Omental fat pad (tissue), 4 donors: ENCODE measurements around the gene ANKH. TPM values are rescaled to one million over a fixed set of nuclear protein-coding genes. Genes with fewer than 3 reads are reported as not detected.

ENCODE experiments used
- ATAC-seq: fragments of 150-250 bp; one replicate; pipeline ENCODE4 v1.9.1; 2016; ENCODE audit warnings: mild to moderate bottlenecking, moderate library complexity; ENCODE audit not compliant: low FRiP score
- DNase-seq: peaks from one replicate; pipeline ENCODE4 v3.0.0-alpha.2; 2019; ENCODE audit warnings: low spot score
- total RNA-seq, 4 donors: library from RNA; depleted of rRNA; stranded (reverse); fragments of >200 nt; gene quantifications; one replicate each; pipeline ENCODE4 v1.1.0, GENCODE V29; 2016
- TF ChIP-seq, protein P1 (sequence below), 3 donors: fragments of 450-650 bp; IDR thresholded peaks; one replicate each; pipeline ENCODE4 v1.5.1; 2016 to 2017; ENCODE audit warnings: antibody characterized with exemption in 3 of 3, mild to moderate bottlenecking in 3 of 3, moderate library complexity in 2 of 3

ANKH gene
- total RNA-seq, 4 donors from 2014 or later, result 37.4 to 74.3 (median 39.2) TPM

DNA sequence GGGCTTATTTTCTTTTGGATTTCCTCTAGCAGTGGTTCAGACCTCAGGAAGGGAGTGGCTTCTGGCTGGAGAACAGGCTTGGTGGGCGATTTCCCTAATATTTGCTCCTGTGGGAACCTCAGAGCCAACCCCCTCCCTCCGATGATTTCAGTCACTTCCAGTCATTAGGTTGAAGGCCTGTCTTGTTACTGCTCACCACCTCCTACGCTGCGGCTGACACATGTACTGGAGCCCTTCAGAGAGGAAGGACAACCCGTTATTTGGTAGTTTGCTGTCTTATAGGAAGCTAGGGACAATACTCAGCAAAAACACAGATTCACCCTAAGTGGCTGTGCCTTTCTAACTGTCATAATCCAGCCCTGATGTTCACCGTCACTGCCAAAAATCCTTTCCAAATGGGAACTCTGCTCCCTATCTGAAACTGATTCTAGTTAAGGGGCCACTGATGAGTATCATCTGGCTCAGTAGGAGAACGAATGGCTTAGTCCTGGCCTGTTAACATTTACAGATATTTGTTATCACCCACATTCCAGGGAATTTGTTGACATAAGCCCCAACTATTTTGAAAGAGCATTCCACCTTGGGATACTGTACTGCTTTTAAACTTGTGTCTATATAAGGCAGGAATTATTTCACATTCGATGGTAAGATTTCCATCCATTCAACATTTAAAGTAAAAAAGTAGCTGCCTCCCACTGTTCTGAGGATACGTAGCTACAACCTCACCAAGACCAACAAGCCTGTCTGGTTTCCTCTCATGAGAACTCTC, 29.3 kb upstream of the ANKH start:
- peak; percentile 83 for ATAC-seq
- peak; percentile 32 for DNase-seq
- TF ChIP-seq, protein P1, sequence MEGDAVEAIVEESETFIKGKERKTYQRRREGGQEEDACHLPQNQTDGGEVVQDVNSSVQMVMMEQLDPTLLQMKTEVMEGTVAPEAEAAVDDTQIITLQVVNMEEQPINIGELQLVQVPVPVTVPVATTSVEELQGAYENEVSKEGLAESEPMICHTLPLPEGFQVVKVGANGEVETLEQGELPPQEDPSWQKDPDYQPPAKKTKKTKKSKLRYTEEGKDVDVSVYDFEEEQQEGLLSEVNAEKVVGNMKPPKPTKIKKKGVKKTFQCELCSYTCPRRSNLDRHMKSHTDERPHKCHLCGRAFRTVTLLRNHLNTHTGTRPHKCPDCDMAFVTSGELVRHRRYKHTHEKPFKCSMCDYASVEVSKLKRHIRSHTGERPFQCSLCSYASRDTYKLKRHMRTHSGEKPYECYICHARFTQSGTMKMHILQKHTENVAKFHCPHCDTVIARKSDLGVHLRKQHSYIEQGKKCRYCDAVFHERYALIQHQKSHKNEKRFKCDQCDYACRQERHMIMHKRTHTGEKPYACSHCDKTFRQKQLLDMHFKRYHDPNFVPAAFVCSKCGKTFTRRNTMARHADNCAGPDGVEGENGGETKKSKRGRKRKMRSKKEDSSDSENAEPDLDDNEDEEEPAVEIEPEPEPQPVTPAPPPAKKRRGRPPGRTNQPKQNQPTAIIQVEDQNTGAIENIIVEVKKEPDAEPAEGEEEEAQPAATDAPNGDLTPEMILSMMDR (IDR thresholded peaks at IDR 0.05), result no peak

DNA sequence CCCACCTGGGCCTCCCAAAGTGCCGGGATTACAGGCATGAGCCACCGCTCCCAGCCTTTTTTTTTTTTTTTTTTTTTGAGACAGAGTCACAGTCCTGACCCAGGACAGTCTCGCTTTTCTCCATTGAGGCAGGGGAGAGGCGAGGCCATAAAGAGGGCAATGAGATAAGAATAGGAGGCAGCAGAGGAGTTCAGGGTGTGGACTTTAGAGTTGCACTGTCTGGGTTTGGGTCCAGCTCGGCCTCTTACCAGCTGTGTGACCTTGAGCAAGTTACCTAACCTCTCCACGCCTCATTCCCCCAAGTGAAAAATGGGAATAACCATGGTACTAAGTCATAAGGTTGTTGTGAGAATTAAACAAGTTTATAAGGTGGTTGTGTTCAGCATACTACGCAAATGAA, 24.6 kb upstream of the ANKH start:
- ATAC-seq (no peak), DNase-seq (no peak)
- TF ChIP-seq, protein P1 (IDR thresholded peaks at IDR 0.05), result no peak

DNA sequence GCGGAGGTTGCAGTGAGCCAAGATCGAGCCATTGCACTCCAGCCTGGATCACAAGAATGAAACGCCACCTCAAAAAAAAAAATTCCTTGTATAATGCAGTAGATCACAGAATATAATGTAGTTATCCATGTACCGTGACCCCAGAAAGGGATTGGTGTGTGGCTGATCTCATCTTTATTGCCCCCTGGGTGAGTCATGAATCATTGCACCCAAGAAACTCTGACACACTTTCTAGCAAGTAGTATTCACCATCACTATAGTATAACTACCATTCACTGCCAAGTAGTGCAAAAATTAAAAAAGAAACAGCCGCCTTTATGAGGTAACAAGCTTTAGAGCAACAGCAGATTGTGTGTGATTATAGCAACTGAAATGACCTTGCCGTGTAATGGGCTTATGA, 23.7 kb upstream of the ANKH start:
- no peak for DNase-seq
- TF ChIP-seq, protein P1 (IDR thresholded peaks at IDR 0.05), result no peak
- ATAC-seq, result no peak

DNA sequence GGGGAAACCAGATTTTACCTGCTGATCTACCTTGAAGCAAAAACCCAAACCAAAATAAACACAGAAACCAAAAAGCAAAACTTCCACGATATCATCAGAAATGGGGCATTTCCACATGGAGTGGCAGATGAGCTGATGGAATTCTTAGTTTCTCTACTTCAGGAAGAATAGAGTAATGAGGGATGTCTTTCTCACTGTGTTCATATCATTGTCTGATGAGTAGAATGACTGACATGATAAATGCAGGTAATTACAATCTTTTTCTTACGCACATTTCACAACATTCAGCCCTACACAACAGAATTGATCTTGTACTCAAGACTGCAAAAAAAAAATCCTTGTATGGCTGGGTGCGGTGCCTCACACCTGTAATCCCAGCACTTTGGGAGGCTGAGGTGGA, 23.2 kb upstream of the ANKH start:
- DNase-seq (no peak), ATAC-seq (no peak)
- TF ChIP-seq, protein P1 (IDR thresholded peaks at IDR 0.05), result no peak

DNA sequence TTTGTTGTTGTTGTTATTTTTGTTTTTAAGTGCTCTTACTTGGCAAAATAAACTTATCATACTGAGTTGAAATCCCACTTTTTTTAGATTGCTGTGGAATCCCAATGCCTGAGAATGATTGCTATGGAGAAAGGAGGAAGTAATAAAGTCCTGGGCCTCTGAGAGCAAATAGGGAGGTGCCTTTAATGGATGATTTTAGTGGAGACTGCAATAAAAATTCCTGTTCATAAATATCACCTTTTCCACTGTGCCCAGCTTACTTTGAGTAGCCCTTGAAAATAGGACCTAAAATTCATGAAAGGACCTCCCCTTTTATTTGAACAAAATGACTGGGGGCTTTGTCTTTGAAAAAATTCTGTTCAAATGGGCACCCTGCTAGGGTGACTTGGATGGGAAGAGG, 21.8 kb upstream of the ANKH start:
- TF ChIP-seq, protein P1 (IDR thresholded peaks at IDR 0.05), result no peak
- DNase-seq (no peak), ATAC-seq (no peak)

DNA sequence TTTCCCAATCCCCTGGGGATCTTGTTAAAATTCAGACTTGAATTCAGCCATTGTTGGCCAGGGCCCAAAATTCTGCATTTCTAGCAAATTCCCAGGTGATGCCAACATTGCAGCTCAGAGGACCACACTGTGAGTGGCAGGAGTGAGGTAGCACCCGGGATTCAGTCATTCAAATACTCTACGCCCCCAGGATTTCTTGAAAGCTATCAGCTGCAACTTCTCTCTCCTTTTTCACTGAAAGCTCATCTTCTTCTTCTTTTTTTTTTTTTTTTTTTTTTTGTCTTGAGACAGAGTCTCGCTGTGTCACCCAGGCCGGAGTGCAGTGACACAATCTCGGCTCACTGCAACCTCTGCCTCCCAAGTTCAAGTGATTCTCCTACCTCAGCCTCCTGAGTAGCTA, 19.3 kb upstream of the ANKH start:
- DNase-seq (no peak), ATAC-seq (no peak)
- TF ChIP-seq, protein P1 (IDR thresholded peaks at IDR 0.05), result no peak

DNA sequence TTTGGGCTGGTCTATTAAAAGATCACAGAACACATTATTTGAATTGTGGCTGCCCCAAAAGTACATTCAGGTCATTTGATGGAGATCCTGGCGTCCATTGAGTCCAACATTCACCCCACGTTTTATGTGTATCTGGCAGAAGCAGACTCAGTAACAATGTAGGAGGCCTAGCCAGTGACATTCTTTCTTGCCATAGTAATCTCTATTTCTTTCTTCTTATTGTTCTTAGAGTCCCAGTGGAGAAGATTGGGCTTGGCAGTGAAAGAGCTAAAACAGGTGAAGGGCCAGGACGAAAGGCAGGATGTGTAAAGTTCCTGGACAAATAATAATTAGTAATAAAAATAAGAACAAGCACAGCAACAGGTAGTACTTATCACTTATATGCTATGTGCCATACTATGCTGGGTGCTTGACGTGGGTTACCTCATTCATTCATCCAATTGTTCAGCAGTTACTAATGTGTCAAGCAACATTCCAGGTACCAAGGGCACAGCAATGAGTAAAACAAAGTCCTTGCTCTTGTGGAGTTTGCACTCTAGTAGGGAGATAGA, 12.6 kb upstream of the ANKH start:
- ATAC-seq (no peak), DNase-seq (no peak)
- TF ChIP-seq, protein P1 (IDR thresholded peaks at IDR 0.05), result no peak
